Epithelial cell of umbilical artery (primary cell): Measurements from ENCODE around the gene GSTA2. TPM values are rescaled to one million over a fixed set of nuclear protein-coding genes. Genes with fewer than 3 reads are reported as not detected.

Source experiments
- total RNA-seq: library from RNA; depleted of rRNA; stranded (reverse); fragments of >200 nt; gene quantifications from 2 replicates; pipeline ENCODE4 v1.2.3, GENCODE V29; 2014

Gene GSTA2
- not detected in 2 replicates for total RNA-seq

GRCh38 chr6:52763322-52763916 is at the start of gene GSTA2:
GSTA2 (minus strand) TSS chr6:52763475; CDS start chr6:52757947, 5,528 bp downstream.

GRCh38 chr6:52803668-52804255 is 40.5 kb upstream of the GSTA2 start, which contains the start of gene GSTA1:
GSTA1 (minus strand) TSS chr6:52803816; CDS start chr6:52799267, 4,549 bp downstream.

Other genes with a start within 250 kb of the GSTA2 start
- gene TRAM2, start 186.4 kb downstream of the GSTA2 start, total RNA-seq: 31.5 and 69.6 TPM in 2 replicates
- 36.7 and 64.3 TPM in 2 replicates for gene TMEM14A, start 92.4 kb downstream of the GSTA2 start, total RNA-seq
- not detected in 2 replicates for gene GSTA1, start 40.3 kb upstream of the GSTA2 start, total RNA-seq
- gene GSTA5, start 77.3 kb upstream of the GSTA2 start, total RNA-seq: not detected in 2 replicates
- gene GSTA3, start 146.2 kb upstream of the GSTA2 start, total RNA-seq: not detected in 2 replicates
- 20.8 and 34.5 TPM in 2 replicates for gene GSTA4, start 231.8 kb upstream of the GSTA2 start, total RNA-seq